Trophoblast cell (in vitro differentiated cells and primary cell): Measurements from ENCODE around the gene PCSK5.

Experiments used
- DNase-seq, 2 donors: peaks; one replicate each; pipeline ENCODE4 v3.0.0-alpha.2; 2016
- H2AFZ ChIP-seq: 2 replicates; pipeline ENCODE4 v1.6.1; 2013; ENCODE audit warnings: low read length, moderate library complexity, mild to moderate bottlenecking; ENCODE audit not compliant: insufficient read depth, poor library complexity
- H2AK5ac ChIP-seq: 2 replicates; pipeline ENCODE4 v1.6.1; 2013; ENCODE audit warnings: mild to moderate bottlenecking, low read length
- H2BK120ac ChIP-seq: 2 replicates; pipeline ENCODE4 v1.6.1; 2013; ENCODE audit warnings: low read length, mild to moderate bottlenecking, moderate library complexity; ENCODE audit not compliant: insufficient read depth, poor library complexity
- H2BK12ac ChIP-seq: 2 replicates; pipeline ENCODE4 v1.6.1; 2013; ENCODE audit warnings: mild to moderate bottlenecking, low read length, moderate library complexity
- H2BK5ac ChIP-seq: 2 replicates; pipeline ENCODE4 v1.6.1; 2013; ENCODE audit warnings: low read length, low read depth, moderate library complexity, mild to moderate bottlenecking; ENCODE audit not compliant: poor library complexity
- H3K14ac ChIP-seq: 2 replicates; pipeline ENCODE4 v1.6.1; 2013; ENCODE audit warnings: mild to moderate bottlenecking, low read length
- H3K18ac ChIP-seq: 2 replicates; pipeline ENCODE4 v1.6.1; 2013; ENCODE audit warnings: mild to moderate bottlenecking, low read length
- H3K23ac ChIP-seq: 2 replicates; pipeline ENCODE4 v1.6.1; 2013; ENCODE audit warnings: low read length
- H3K27ac ChIP-seq: 2 replicates; pipeline ENCODE4 v1.5.1; 2013; ENCODE audit warnings: low read depth, mild to moderate bottlenecking, inconsistent platforms, low read length, moderate library complexity
- H3K27me3 ChIP-seq: 2 replicates; pipeline ENCODE4 v1.6.1; 2013; ENCODE audit warnings: inconsistent platforms, mild to moderate bottlenecking, low read length, moderate library complexity; ENCODE audit not compliant: insufficient read depth
- H3K36me3 ChIP-seq, 2 experiments: 1 replicate in 1 of 2; 2 replicates in 1 of 2; pipeline ENCODE4 v1.6.1; 2013; ENCODE audit warnings: low read length in 2 of 2, mild to moderate bottlenecking in 2 of 2, moderate library complexity in 1 of 2; ENCODE audit not compliant: insufficient read depth in 2 of 2, control insufficient read depth in 1 of 2
- H3K4ac ChIP-seq: 2 replicates; pipeline ENCODE4 v1.6.1; 2013; ENCODE audit warnings: low read depth, mild to moderate bottlenecking, low read length, moderate library complexity
- H3K4me1 ChIP-seq, 2 experiments: 1 replicate in 1 of 2; 2 replicates in 1 of 2; pipeline ENCODE4 v1.6.1; 2013; ENCODE audit warnings: low read length in 2 of 2, mild to moderate bottlenecking in 2 of 2, moderate library complexity in 1 of 2; ENCODE audit not compliant: insufficient read depth in 2 of 2, control insufficient read depth in 1 of 2
- H3K4me2 ChIP-seq: 2 replicates; pipeline ENCODE4 v1.6.1; 2013; ENCODE audit warnings: inconsistent platforms, mild to moderate bottlenecking, low read length, moderate library complexity
- H3K4me3 ChIP-seq: 2 replicates; pipeline ENCODE4 v1.5.1; 2013; ENCODE audit warnings: mild to moderate bottlenecking, low read depth, low read length, inconsistent platforms
- H3K79me1 ChIP-seq: one replicate; pipeline ENCODE4 v1.6.1; 2013; ENCODE audit warnings: low read length
- H3K79me2 ChIP-seq: 2 replicates; pipeline ENCODE4 v1.6.1; 2013; ENCODE audit warnings: low read length, mild to moderate bottlenecking; ENCODE audit not compliant: control insufficient read depth, insufficient read depth, poor library complexity
- H3K9ac ChIP-seq: 2 replicates; pipeline ENCODE4 v1.6.1; 2013; ENCODE audit warnings: mild to moderate bottlenecking, low read length
- H3K9me3 ChIP-seq: 2 replicates; pipeline ENCODE4 v1.6.1; 2013; ENCODE audit warnings: low read depth, mild to moderate bottlenecking, control low read depth, inconsistent platforms, low read length; ENCODE audit not compliant: insufficient read depth
- H4K12ac ChIP-seq: 2 replicates; pipeline ENCODE4 v1.6.1; 2013; ENCODE audit warnings: low read depth, mild to moderate bottlenecking, low read length, moderate library complexity
- H4K8ac ChIP-seq: 2 replicates; pipeline ENCODE4 v1.6.1; 2013; ENCODE audit warnings: low read depth, mild to moderate bottlenecking, low read length, moderate library complexity
- H4K91ac ChIP-seq: one replicate; pipeline ENCODE4 v1.6.1; 2013; ENCODE audit warnings: low read depth, mild to moderate bottlenecking, low read length, moderate library complexity
- WGBS: extraction: QIAGEN DNeasy Blood & Tissue Kit; methylation state at CpG from one replicate; pipeline ENCODE4 v1.1.7; 2013; ENCODE audit warnings: missing lambda C conversion rate; ENCODE audit not compliant: insufficient read length, insufficient coverage; ENCODE audit errors: extremely low coverage; 5-methylcytosine and 5-hydroxymethylcytosine counted together

The PCSK5 gene

DNA sequence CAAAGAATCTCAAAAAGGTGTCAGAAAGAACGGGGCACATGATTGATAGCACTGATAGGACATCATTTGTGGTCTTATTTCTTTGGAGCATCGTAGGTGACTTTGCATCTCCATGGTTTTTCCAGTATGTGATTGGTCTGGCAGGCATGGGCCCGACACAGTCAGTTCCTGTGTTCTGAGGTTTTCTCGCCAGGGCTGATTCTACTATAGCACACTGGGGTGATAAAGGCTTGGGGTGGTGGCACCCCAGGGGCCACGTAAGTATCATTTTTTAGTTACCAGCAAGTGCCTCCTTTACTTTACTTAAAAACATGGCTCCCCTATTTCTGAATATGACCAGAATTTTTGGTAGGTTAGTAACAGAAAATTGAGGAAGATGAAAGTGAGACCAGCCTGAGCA is 301.0 kb downstream of the PCSK5 start:
- Histone ChIP-seq H4K12ac (no peak overlapping the region), H3K23ac (no peak overlapping the region), H2AFZ (no peak overlapping the region), H2BK5ac (no peak overlapping the region), H3K79me1 (no peaks in the 10 kb centered on the region), H3K9ac (no peak overlapping the region), H3K4me1 (no peaks in the 10 kb centered on the region), H3K9me3 (no peaks in the 10 kb centered on the region), H3K4me3 (no peak overlapping the region), H2BK12ac (no peak overlapping the region), H3K79me2 (no peaks in the 10 kb centered on the region), H3K4ac (no peak overlapping the region), H3K36me3 (peaks cover 2 to 8% of the 10 kb centered on the region in 2 experiments), H3K18ac (no peak overlapping the region), H3K4me2 (no peak overlapping the region), H2BK120ac (no peak overlapping the region), H3K27ac (no peak overlapping the region), H3K14ac (no peak overlapping the region), H4K8ac (no peak overlapping the region), H2AK5ac (no peak overlapping the region), H3K27me3 (no peaks in the 10 kb centered on the region), H4K91ac (no peak overlapping the region)
- no peak for DNase-seq
- WGBS = no CpG with 5 or more reads among the region's 5 CpGs

DNA sequence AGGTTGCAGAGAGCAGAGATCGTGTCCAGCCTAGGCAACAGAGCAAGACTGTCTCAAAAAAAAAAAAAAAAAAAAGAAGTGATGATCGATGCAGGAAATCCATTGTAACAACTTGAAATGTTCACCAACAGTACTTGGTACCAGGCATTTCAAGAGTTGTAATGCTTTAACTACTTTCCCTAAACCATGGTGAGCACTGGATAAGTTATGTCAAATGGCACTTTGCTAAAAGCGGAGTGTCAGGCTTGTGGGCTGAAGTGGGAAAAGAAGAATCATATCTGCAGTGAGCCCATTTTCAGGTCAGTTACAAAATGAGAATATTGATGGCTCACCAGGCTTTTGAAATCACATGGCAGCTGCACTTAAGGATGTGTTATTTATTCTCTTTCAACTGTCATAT is 301.5 kb downstream of the PCSK5 start:
- no peak overlapping the region for H4K8ac ChIP-seq
- no peak overlapping the region for H3K4ac ChIP-seq
- no peak overlapping the region for H3K4me2 ChIP-seq
- no peak overlapping the region for H3K18ac ChIP-seq
- H3K79me1 ChIP-seq = no peaks in the 10 kb centered on the region
- H3K27ac ChIP-seq = no peak overlapping the region
- H2BK12ac ChIP-seq = no peak overlapping the region
- no peaks in the 10 kb centered on the region for H3K9me3 ChIP-seq
- no peaks in the 10 kb centered on the region for H3K27me3 ChIP-seq
- no peak overlapping the region for H2BK120ac ChIP-seq
- no peak overlapping the region for H3K4me3 ChIP-seq
- H3K23ac ChIP-seq = no peak overlapping the region
- H4K91ac ChIP-seq = no peak overlapping the region
- no peak overlapping the region for H4K12ac ChIP-seq
- H3K4me1 ChIP-seq = no peaks in the 10 kb centered on the region
- no peak overlapping the region for H2BK5ac ChIP-seq
- H2AK5ac ChIP-seq = no peak overlapping the region
- H3K36me3 ChIP-seq = peaks cover 2 to 8% of the 10 kb centered on the region in 2 experiments
- no peak overlapping the region for H2AFZ ChIP-seq
- H3K9ac ChIP-seq = no peak overlapping the region
- DNase-seq = no peak
- WGBS = no CpG with 5 or more reads among the region's 3 CpGs
- H3K14ac ChIP-seq = no peak overlapping the region
- no peaks in the 10 kb centered on the region for H3K79me2 ChIP-seq

DNA sequence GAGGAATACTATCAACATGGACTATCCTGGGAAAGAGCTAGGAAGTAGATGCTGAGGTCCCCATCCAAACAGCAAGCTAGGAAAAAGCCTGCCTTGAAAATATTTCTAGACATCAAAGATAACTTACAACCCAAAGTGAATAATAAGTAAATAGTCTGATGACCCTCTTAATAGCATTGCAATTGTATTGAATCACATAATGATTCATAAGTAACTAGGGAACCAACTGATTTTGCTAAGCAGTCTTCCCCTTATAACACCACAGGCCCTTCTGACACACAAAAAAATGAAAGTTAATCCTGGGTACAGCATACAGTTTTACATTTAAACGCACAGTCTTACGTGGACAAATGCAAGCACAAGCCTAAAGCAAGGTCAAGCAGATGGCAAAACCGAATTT is 304.4 kb downstream of the PCSK5 start:
- Histone ChIP-seq H3K4ac (no peak overlapping the region), H3K9me3 (no peaks in the 10 kb centered on the region), H2BK12ac (no peak overlapping the region), H3K9ac (no peak overlapping the region), H3K79me2 (no peaks in the 10 kb centered on the region), H3K36me3 (peaks cover 0 to 2% of the 10 kb centered on the region in 2 experiments), H3K27me3 (no peaks in the 10 kb centered on the region), H3K23ac (no peak overlapping the region), H4K8ac (no peak overlapping the region), H3K4me2 (no peak overlapping the region), H4K91ac (no peak overlapping the region), H4K12ac (no peak overlapping the region), H3K4me3 (no peak overlapping the region), H3K4me1 (no peaks in the 10 kb centered on the region), H3K79me1 (no peaks in the 10 kb centered on the region), H3K18ac (no peak overlapping the region), H2AK5ac (no peak overlapping the region), H3K14ac (no peak overlapping the region), H2AFZ (no peak overlapping the region), H3K27ac (no peak overlapping the region), H2BK5ac (no peak overlapping the region), H2BK120ac (no peak overlapping the region)
- DNase-seq = no peak
- no CpG with 5 or more reads among the region's 3 CpGs for WGBS

DNA sequence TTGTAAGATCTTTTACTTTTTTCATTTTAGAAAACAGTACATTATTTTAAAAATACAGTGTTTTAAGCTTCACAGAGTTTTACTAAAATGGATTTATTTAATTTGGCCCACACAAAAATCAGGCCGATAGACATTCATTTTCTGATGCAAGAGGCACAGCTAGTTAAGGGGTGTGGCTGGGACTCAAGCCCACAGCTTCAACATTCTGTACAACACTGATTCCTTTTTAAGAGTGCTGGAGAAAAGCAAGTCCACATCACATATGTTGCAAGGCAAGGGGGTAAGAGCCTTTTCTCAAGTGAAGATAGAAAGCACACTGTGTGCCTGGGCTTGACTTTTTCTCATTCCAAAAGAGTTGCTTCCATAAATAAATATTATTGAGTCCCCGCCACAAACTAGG is 307.9 kb downstream of the PCSK5 start:
- peaks cover 0 to 2% of the 10 kb centered on the region in 2 experiments for H3K36me3 ChIP-seq
- no peak overlapping the region for H2AFZ ChIP-seq
- no peak overlapping the region for H4K12ac ChIP-seq
- H3K79me2 ChIP-seq = no peaks in the 10 kb centered on the region
- no peak overlapping the region for H3K4me2 ChIP-seq
- no peak overlapping the region for H3K14ac ChIP-seq
- H3K79me1 ChIP-seq = no peaks in the 10 kb centered on the region
- no peak overlapping the region for H3K4ac ChIP-seq
- no peak overlapping the region for H3K23ac ChIP-seq
- H2BK120ac ChIP-seq = no peak overlapping the region
- no peak overlapping the region for H3K18ac ChIP-seq
- no peak overlapping the region for H3K27ac ChIP-seq
- H4K8ac ChIP-seq = no peak overlapping the region
- H2BK5ac ChIP-seq = no peak overlapping the region
- WGBS = no CpG with 5 or more reads among the region's 2 CpGs
- no peak for DNase-seq
- H4K91ac ChIP-seq = no peak overlapping the region
- H2AK5ac ChIP-seq = no peak overlapping the region
- H3K4me1 ChIP-seq = no peaks in the 10 kb centered on the region
- no peak overlapping the region for H2BK12ac ChIP-seq
- no peak overlapping the region for H3K4me3 ChIP-seq
- no peak overlapping the region for H3K9ac ChIP-seq
- H3K27me3 ChIP-seq = no peaks in the 10 kb centered on the region
- H3K9me3 ChIP-seq = no peaks in the 10 kb centered on the region
